HG03575 (cell line): Measurements from ENCODE around the gene BBS5.
"Not testable (repeated sequence)": the region's sequence is repeated elsewhere in the genome, so short reads cannot be mapped to it uniquely, and the experiment has no call there.

Experiments used
- ATAC-seq: cut with Tn5 transposase; IDR thresholded peaks from one replicate; pipeline ENCODE4 v1.9.1; 2021; ENCODE audit not compliant: unreplicated experiment, insufficient number of reproducible peaks, low FRiP score; ENCODE audit errors: extremely low read depth

The BBS5 gene

GRCh38 chr2:169479257-169480078 is at the start of gene BBS5:
TSS of gene BBS5 (plus strand) at chr2:169479494. CDS start at chr2:169479554, 60 bp downstream.
- ATAC-seq = peak; percentile 68

- ATAC-seq = not testable (repeated sequence)
Observed at GRCh38 chr2:169431772-169432171, 47.5 kb upstream of the BBS5 start.

- not testable (repeated sequence) for ATAC-seq
Observed at GRCh38 chr2:169434236-169434635, 45.1 kb upstream of the BBS5 start.

- no peak for ATAC-seq
Observed at GRCh38 chr2:169438466-169439072, 40.7 kb upstream of the BBS5 start.

- ATAC-seq = no peak
Observed at GRCh38 chr2:169439900-169440299, 39.4 kb upstream of the BBS5 start.

- no peak for ATAC-seq
Observed at GRCh38 chr2:169446452-169446851, 32.8 kb upstream of the BBS5 start.

- ATAC-seq = no peak
Observed at GRCh38 chr2:169448316-169448715, 31.0 kb upstream of the BBS5 start.

GRCh38 chr2:169448865-169449264 is 30.4 kb upstream of the BBS5 start:
- no peak for ATAC-seq

- ATAC-seq = no peak
Observed at GRCh38 chr2:169452080-169452479, 27.2 kb upstream of the BBS5 start.

- ATAC-seq = not testable (repeated sequence)
Observed at GRCh38 chr2:169453044-169453443, 26.2 kb upstream of the BBS5 start.

GRCh38 chr2:169461143-169461542 is 18.2 kb upstream of the BBS5 start:
- ATAC-seq = no peak

GRCh38 chr2:169462896-169463695 is 16.2 kb upstream of the BBS5 start:
- ATAC-seq = no peak

- no peak for ATAC-seq
Observed at GRCh38 chr2:169464466-169464865, 14.8 kb upstream of the BBS5 start.

GRCh38 chr2:169464882-169465281 is 14.4 kb upstream of the BBS5 start:
- ATAC-seq = no peak

GRCh38 chr2:169468841-169469240 is 10.5 kb upstream of the BBS5 start:
- ATAC-seq = no peak

- ATAC-seq = no peak
Observed at GRCh38 chr2:169469952-169470572, 9.2 kb upstream of the BBS5 start.

GRCh38 chr2:169472249-169472648 is 7.0 kb upstream of the BBS5 start:
- no peak for ATAC-seq

- no peak for ATAC-seq
Observed at GRCh38 chr2:169476459-169476858, 2.8 kb upstream of the BBS5 start.

GRCh38 chr2:169478339-169478738 is 955 bp upstream of the BBS5 start:
- no peak for ATAC-seq
